ENCODE measurements around the gene HAUS5.

The HAUS5 gene

DNA sequence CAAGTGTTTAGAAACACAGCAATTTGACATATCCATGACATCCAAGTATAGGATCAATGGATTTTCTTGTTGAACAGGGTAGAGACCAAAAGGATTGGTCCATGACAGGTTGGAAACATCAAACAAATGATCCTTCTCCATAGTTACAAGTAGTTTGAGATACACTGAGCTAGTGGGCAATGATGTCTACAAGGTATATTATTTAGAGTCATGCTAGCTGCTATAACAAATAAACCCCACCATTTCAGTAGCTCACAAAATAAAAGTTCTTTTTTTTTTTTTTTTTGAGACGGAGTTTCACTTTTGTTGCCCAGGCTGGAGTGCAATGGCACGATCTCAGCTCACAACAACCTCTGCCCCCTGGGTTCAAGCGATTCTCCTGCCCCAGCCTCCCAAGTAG, 4.9 kb upstream of the HAUS5 start:
- DNase-seq (ENCODE audit: low spot score) = no peak

DNA sequence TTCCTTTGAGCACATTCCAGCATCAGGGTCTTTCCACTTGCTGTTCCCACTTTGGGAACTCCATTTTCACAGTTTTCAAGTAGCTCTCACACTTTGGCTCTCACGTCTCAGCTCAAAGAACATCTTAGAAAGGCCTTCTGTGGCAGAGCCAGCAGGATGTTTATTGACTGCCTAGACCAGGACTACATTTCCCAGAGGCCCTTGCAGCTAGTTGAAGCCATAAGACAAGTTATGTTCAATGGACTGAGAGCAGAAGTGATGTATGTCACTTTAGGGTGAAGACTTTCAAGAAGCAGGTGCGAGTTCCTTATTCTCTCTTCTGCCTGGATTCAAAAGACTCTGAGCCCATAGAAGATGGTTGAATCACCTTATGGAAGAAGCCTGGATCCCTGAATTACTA, 4.3 kb upstream of the HAUS5 start:
- no peak for DNase-seq (ENCODE audit: low spot score)

DNA sequence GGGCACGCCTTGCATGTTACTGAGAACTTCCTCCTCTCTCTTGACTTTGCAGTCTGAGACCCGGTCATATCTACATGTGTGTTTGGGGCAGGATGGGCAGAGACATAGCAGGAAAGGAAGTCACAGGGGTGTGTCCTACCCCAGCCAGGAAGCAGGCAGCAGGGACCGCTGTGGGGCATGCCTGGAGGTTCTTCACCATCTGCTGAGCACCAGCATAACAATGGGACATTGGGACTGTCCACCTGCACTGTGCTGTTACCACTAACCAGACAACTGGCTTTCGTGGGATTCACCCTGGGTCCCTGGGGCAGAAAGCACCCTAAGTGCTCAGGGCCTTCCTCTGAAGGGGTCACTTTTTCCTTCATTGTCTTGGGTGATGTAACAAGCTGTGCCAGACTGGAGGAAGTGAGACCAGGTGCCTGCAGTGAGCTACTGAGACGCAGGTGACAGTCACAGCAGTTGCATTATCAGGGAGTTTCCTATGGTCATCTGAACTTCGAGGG, 2.6 kb upstream of the HAUS5 start:
- no peak for DNase-seq (ENCODE audit: low spot score)

DNA sequence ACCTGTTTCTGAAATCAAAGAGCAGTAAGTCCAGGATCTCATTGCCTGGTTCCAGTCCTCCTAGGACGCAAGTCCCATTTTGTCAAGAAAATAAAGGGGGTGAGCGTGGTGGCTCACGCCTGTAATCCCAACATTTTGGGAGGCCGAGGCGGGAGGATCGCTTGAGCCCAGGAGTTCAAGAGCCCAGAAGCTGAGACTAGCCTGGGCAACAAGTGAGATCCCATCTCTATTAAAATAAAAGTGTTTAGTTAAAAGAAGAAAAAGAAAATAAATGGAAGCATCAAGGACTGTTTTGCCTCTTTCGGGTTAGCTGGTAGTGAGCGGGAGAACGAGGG, 344 bp upstream of the HAUS5 start:
- DNase-seq (ENCODE audit: low spot score) = no peak

DNA sequence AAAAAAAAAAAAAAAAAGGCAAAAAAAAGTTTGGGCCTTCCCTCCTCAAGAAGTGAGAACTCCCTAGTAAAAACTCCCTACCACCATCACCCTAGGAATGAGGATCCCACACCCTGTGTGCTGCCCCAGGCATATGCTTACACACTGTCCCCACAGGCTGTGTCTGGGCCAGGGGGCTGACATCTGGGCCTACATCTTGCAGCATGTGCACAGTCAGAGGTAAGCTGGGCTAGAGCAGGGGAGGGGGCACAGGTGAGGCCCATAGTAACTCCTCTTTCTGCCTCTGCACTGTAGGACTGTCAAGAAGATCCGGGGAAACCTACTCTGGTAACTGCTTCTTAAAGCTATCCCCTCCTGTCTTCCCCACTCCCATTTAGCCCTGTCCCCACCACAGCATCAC, 1.0 kb downstream of the HAUS5 start:
- no peak for DNase-seq (ENCODE audit: low spot score)

DNA sequence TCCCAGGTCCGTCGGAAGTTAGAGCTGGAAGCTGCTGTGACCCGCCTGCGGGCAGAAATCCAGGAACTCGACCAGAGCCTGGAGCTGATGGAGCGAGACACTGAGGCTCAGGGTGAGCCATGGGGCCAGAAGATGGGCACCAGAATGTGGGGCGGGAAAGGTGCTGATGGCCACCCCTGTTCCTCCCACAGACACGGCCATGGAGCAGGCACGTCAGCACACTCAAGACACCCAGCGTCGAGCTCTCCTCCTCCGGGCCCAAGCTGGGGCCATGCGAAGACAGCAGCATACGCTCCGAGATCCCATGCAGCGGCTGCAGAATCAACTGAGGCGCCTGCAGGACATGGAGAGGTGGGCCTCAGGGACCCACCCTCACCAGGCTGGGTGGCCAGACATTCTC, 2.5 kb downstream of the HAUS5 start:
- no peak for DNase-seq (ENCODE audit: low spot score)

DNA sequence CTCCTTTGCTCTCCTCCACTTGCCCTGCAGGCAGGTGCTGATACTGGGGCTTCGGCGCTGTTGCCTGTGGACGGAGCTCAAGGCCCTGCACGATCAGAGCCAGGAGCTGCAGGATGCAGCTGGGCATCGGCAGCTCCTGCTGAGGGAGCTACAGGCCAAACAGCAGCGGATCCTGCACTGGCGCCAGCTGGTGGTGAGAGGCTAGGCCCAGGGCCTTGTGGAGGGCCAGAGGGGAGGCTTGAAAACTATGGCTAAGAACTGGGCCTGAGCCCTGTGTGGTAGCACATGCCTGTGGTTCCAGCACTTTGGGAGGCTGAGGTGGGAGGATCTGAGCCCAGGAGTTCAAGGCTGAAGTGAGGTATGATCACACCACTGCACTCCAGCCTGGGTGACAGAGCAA, 6.3 kb downstream of the HAUS5 start:
- no peak for DNase-seq (ENCODE audit: low spot score)

DNA sequence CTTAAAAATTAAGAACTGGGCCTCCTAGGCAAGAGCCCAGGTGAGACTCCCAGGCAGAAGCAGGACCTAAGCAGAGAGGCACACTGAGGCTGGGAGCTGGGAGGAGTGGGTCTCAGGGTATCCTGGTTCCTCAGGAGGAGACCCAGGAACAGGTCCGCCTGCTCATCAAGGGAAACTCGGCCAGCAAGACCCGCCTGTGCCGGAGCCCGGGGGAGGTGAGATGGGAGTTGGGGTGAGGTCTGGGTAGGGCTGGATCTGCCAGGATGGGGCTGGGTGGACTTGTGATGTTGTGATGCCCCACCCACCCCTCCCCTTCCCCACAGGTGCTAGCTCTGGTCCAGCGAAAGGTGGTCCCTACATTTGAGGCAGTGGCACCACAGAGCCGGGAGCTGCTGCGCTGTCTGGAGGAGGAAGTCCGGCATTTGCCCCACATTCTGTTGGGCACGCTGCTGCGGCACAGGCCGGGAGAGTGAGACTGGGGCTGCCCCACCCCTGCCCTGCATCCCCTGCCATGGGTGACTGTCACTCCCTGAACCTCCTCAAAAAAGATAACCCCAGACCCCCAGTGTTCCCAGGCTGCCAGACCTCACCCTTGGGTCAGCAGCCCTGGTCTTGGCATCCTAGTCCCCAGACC, 6.9 kb downstream of the HAUS5 start:
- no peak for DNase-seq (ENCODE audit: low spot score)

DNA sequence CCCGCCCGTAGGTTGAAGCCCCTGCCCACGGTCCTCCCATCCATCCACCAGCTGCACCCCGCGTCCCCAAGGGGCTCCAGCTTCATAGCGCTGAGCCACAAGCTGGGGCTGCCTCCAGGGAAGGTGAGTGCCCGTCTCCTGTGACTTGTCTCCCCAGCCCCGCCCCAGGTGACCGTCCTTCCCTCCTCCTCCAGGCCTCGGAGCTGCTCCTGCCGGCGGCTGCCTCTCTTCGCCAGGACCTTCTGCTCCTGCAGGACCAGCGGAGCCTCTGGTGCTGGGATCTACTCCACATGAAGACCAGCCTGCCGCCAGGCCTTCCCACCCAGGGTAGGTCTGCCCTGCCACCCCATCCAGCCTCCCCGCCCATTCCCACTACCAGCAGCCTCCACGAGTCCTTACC, 7.5 kb downstream of the HAUS5 start:
- no peak for DNase-seq (ENCODE audit: low spot score)

DNA sequence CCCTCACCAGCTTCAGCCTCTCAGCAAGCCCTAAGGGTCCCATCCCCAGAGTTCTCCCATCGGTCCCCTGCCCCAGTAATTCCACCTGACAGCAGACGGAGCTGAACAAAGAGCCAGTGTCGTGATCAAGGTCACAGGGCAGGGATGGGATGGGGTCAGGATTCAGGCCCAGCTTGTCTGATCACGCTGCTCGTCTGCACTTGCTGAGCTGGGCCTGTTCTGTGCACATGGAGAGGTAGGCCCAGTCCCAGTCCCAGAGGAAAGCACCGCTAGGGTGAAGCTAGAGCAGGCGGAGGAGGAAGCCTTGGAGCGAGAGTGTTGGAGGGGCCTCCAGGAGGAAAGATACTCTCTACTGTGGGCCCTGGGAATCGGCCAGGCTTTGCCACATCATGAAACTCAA, 9.2 kb downstream of the HAUS5 start:
- no peak for DNase-seq (ENCODE audit: low spot score)

DNA sequence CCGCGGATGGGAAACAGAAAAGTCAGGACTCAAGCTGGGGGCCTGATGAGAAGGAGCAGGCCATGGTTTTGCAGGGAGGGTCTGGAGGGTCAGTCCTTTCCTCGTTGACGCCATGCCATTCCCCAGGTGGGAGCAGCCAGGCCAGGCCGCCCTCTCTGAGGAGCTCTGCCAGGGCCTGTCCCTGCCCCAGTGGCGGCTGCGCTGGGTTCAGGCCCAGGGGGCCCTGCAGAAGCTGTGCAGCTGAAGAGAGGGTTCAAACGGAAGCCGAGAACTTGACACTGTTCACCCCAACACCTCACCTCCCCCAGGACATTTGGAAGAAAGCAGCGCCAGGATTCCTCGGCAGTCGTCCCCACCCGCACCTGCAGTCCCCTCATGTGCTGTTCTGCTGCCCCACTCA, 10.2 kb downstream of the HAUS5 start:
- no peak for DNase-seq (ENCODE audit: low spot score)

DNA sequence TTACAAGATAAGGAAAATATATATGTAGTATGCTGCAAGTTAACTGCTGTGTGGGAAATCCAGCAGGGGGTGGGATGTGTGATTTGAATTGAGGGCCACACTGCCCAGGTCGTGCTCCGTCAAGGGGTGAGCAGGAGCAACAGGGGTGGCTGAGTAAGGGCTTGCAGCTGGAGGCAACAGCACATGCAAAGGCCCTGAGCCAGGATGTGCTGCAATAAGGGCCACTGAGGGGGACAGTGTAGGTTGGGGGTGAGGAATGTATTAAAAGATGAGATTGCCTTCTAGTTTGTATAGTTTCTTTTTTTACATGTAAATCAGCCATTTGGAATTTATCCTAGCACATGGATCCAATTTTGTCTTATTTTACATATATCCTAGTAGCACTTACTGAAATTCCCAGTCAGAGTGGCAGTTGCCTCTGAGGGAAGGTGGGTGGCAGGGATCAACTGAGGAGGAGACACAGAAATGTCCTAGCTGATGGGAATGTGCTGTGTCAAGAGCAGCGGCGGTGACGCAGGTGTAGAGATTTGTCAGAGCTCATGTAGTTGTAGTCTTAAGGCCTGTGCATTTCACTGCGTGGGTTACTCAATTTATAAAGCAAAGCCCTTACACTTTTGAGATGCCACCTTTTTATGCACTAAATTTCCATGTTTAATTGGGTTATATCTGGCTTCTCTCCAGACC, 10.9 kb downstream of the HAUS5 start:
- DNase-seq (ENCODE audit: low spot score) = no peak

DNA sequence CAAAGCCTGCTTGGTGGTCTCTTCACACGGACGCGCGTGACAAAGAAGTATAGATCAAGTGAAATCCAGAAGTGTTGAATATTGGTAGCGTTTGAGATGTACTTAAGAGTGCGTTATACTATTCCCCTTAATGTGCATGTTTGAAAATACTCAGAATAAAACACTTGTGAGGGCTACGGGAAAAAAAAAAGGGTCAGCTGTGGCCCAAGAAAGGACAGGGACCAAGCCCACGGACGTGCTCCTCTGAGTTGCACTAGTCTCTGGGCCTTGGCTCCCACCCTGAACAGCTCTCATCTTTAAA, 15.7 kb downstream of the HAUS5 start:
- DNase-seq (ENCODE audit: low spot score) = no peak

DNA sequence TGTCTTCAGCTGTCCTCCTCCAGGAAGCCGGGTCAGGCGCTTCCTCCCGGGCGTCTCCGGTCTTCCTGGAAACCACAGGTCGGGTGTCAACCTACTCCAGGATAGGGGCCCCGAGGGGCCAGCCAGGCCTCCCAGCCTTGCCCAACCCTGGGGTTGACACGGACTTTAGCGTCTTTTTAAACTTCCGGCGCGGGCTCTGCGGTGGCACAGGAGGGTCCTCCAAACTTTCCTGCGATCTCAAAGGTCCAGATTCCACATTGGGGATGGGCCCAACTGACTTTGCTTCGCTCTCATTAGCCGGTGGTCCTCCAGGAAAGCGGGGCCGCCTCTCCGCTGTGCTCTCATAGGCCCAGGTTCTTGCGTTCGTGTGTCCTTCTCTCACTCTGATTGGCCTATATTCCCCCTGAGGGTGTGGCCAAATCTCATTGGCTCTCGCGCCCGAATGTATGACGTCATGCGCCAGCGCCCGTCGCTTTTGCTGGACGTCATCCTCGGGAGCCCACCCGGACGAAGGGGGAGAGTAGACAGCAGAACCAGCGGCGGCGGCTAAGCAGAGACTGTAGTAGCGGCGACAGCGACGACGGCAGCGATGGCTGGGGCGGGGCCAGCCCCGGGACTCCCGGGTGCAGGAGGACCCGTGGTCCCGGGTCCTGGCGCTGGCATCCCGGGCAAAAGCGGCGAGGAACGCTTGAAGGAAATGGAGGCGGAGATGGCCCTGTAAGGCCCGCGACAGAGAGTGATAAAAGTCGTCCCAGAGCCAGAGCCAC, 16.2 kb downstream of the HAUS5 start, which contains the start of gene RBM42:
Gene RBM42, plus strand, starts transcription at position 472 of the 767 bp plus-strand sequence. Its CDS starts 118 bp downstream, at position 590.
- peak; percentile 98 for DNase-seq (ENCODE audit: low spot score)

DNA sequence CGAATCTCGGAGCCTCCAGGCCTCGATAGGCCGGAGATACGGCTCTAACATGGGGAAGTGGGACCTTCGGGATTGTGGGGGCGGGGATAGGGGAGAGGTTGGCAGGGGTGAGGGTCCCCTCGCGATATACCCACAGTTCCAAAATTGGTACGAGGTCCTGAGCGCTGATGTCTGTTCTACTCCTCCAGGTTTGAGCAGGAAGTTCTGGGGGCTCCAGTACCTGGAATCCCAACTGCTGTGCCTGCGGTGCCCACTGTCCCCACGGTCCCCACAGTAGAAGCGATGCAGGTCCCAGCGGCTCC, 16.7 kb downstream of the HAUS5 start:
- DNase-seq (ENCODE audit: low spot score) = no peak

DNA sequence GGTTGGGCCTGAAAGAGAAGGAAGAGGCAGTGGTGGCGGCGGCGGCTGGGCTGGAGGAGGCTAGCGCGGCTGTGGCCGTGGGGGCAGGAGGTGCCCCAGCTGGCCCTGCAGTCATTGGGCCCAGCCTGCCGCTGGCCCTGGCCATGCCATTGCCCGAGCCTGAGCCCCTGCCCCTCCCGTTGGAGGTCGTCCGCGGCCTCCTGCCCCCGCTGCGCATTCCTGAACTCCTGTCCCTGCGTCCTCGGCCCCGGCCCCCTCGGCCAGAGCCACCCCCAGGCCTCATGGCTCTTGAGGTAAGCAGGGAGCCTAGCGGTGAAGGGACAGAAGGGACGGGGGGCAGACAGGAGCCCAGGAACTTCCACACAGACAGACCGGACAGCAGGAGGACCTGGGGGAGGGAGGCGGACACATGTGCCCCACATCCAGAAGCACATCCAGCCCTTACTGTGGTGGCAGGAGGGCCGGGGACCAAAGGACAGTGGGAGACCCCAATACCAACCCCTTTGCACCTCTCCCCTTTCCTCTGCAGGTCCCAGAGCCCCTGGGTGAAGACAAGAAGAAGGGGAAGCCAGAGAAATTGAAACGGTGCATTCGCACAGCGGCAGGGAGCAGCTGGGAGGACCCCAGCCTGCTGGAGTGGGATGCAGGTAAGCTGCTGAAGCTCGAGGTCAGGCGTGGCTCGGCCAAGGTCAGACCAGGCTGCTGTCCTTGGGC, 21.3 kb downstream of the HAUS5 start:
- DNase-seq (ENCODE audit: low spot score) = no peak

DNA sequence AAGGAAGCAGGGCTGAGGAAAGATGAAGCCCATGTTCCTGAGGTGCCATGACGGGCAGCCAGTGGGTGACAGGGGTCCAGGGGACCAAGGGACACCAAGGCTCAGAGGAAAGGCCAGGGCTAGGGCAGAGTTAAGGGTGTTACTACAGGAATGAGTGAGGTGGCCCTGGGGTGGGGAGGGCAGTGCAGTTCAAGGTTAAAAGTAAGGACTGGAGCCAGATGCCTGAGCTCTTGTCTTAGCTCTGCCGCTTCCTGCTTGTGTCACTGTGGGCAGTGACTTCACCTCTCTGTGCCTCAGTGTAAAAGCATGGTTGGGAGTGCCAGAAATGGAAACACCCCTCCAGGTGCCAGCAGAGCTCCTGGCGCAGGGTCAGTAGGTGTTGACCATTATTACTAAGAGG, 24.1 kb downstream of the HAUS5 start:
- no peak for DNase-seq (ENCODE audit: low spot score)

DNA sequence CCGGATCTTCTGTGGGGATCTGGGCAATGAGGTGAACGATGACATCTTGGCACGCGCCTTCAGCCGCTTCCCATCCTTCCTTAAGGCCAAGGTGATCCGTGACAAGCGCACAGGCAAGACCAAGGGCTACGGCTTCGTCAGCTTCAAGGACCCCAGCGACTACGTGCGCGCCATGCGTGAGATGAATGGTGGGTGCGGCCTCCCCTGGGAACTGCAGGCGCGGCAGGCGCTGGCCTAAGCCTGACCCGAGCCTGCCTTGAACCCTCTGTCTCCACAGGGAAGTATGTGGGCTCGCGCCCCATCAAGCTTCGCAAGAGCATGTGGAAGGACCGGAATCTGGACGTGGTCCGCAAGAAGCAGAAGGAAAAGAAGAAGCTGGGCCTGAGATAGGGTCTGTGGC, 24.6 kb downstream of the HAUS5 start:
- DNase-seq (ENCODE audit: low spot score) = no peak

DNA sequence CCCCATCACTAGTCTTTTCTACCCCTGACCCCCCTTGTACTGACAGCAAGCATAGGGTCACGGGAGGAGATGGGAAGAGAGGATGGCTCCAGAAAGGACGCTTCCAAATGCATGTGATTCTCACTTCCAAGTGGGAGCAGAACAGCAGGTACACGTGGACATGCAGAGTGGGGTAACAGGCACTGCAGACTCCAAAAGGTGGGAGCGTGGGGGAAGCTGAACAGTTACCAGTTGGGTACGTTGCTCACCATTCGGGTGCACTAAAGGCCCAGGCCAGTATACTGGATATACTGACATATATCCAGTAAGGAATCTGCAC, 26.7 kb downstream of the HAUS5 start:
- no peak for DNase-seq (ENCODE audit: low spot score)

DNA sequence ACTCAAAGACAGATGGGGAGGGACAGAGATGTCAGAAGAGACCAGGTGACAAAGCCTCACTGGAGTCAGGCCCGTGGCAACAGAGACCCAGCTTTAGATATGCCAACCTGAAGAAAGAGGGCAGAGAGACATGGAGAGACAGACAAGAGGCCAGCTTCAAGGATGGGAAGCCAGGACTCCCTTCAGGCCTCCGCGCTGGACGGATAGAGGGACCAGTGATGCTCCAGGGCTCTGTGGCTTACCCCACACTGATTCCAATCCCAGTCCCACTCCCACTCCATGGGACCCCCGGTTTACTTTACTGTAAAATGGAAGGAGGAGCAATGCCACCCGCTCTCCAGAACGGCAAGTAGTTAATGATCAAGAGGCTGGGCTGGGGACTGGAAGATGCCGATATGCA, 27.3 kb downstream of the HAUS5 start:
- DNase-seq (ENCODE audit: low spot score) = no peak

DNA sequence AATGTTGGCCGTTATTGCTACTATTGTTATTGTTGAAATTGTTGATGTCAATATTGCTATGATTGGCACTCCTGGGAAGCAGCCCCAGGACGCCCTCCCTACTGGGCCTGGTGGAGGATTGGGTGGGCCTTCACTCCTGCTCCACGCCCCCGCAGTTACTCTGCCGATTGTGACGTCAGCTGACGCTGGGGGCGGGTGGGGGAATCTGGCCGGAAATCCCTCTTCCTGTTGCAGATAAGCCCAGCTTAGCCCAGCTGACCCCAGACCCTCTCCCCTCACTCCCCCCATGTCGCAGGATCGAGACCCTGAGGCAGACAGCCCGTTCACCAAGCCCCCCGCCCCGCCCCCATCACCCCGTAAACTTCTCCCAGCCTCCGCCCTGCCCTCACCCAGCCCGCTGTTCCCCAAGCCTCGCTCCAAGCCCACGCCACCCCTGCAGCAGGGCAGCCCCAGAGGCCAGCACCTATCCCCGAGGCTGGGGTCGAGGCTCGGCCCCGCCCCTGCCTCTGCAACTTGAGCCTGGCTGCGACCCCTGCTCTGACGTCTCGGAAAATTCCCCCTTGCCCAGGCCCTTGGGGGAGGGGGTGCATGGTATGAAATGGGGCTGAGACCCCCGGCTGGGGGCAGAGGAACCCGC, 29.1 kb downstream of the HAUS5 start, which contains the start of gene ETV2:
Gene ETV2, plus strand, starts transcription at position 231 of the 637 bp plus-strand sequence. CDS start 716 bp downstream, outside the sequence.
- DNase-seq (ENCODE audit: low spot score) = no peak

DNA sequence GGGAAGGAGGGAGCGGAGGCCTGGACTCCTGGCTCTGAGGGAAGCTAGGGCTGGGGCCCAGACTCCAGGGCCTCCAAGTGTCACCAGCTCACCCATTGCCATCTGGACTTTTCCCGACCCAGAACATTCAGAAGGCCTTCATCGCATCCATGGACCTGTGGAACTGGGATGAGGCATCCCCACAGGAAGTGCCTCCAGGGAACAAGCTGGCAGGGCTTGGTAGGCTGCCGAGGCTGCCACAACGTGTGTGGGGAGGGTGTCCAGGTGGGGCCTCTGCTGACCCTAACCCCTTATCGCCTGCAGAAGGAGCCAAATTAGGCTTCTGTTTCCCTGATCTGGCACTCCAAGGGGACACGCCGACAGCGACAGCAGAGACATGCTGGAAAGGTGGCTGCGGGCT, 29.8 kb downstream of the HAUS5 start:
- DNase-seq (ENCODE audit: low spot score) = no peak
